Mammary epithelial cell (primary cell): ENCODE data around the gene FBXL12.

Source experiments
- EZH2 ChIP-seq: IDR thresholded peaks from 2 replicates; pipeline ENCODE4 v1.6.1; 2012; ENCODE audit warnings: low read length, inconsistent platforms, borderline replicate concordance
- TF ChIP-seq, protein P1 (sequence below), 2 donors: IDR thresholded peaks in 1 of 2; conservative IDR thresholded peaks in 1 of 2; 2 replicates each; pipeline ENCODE4 v1.5.1; 2011 to 2012; ENCODE audit warnings: inconsistent platforms in 2 of 2, low read length in 2 of 2, mild to moderate bottlenecking in 2 of 2, control low read depth in 1 of 2, low read depth in 1 of 2; ENCODE audit not compliant: insufficient read depth in 1 of 2; ENCODE audit errors: extremely low read depth in 1 of 2

DNA sequence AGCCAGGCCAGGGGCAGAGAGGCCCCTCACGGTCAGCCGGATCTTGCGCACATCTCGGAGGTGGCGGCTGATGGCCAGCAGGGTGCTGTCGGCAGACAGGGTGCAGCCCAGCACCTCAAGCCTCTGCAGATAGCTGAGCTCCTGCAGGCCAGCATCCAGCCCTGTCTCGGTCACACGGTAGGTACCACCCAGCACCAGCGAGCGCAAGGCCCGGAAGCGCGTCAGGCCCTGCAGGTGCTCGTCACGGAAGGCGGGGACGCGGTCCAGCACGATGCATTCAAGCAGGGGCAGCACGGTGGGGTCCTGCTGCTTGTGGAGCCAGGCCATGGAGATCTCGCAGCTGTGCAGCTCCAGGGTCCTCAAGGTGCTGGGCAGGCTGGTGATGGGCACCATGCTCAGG is 7.7 kb downstream of the FBXL12 start:
- TF ChIP-seq, protein P1, sequence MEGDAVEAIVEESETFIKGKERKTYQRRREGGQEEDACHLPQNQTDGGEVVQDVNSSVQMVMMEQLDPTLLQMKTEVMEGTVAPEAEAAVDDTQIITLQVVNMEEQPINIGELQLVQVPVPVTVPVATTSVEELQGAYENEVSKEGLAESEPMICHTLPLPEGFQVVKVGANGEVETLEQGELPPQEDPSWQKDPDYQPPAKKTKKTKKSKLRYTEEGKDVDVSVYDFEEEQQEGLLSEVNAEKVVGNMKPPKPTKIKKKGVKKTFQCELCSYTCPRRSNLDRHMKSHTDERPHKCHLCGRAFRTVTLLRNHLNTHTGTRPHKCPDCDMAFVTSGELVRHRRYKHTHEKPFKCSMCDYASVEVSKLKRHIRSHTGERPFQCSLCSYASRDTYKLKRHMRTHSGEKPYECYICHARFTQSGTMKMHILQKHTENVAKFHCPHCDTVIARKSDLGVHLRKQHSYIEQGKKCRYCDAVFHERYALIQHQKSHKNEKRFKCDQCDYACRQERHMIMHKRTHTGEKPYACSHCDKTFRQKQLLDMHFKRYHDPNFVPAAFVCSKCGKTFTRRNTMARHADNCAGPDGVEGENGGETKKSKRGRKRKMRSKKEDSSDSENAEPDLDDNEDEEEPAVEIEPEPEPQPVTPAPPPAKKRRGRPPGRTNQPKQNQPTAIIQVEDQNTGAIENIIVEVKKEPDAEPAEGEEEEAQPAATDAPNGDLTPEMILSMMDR (conservative IDR thresholded peaks at IDR 0.05 in 1 of 2, IDR thresholded peaks at IDR 0.05 in 1 of 2; ENCODE audit: extremely low read depth in 1 of 2, insufficient read depth in 1 of 2, low read depth in 1 of 2, low read length in 2 of 2) = no peak
- no peak for TF ChIP-seq EZH2
